ENCODE results near the gene ADK. TPM values are rescaled to one million over a fixed set of nuclear protein-coding genes. Genes with fewer than 3 reads are reported as not detected.
"Not testable (repeated sequence)": the region's sequence is repeated elsewhere in the genome, so short reads cannot be mapped to it uniquely, and the experiment has no call there.

ADK gene
- total RNA-seq, 1 experiment from 2014 or later: 159 TPM

DNA sequence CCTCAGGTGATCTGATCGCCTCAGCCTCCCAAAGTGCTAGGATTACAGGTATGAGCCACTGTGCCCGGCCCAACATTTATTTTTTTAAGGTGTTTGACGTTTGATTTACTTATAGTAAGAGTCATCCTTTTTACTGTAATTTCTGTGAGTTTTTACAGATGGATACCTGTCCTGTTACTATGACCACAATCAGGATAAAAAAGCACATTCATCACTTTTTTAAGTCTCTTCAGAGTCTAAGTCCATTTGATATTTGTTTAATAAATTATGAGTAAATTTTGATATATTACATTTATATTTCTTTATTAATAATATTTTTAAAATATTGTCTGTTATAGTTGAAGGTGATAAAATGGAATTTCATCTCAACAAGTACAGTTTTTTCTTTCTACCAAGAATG lies 374.9 kb downstream of the ADK start:
- TF ChIP-seq EZH2 (IDR thresholded peaks at IDR 0.05; ENCODE audit: low read depth) (no peak), CTCF (conservative IDR thresholded peaks at IDR 0.05) (no peak)
- no TSS peak for BruUV-seq (replicated peaks)

DNA sequence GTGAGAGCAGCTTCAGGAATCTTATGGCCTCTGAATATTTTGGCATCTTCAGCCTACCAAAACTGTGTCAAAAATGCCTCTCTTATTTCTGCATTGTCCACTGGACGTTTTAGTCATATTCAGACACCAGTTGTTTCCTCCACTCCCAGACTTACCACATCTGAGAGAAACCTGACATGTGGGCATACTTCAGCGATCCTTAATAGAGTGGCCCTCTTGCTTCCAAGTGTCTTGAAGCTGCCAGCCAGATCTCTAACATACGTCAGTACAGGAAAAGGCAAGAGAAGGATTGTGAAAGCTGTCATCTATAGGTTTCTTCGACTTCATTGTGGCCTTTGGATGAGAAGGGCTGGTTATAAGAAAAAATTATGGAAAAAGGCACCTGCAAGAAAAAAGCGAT lies 376.6 kb downstream of the ADK start:
- H3K9me2 ChIP-seq (ENCODE audit: insufficient read depth); BruUV-seq (replicated peaks); H4K20me1 ChIP-seq (ENCODE audit: insufficient read depth); H3K36me3 ChIP-seq (ENCODE audit: low read depth); H3K4me1 ChIP-seq (replicated peaks; ENCODE audit: insufficient read depth); H3K79me2 ChIP-seq (ENCODE audit: low read depth); intact Hi-C loops (cut with micrococcal nuclease; ENCODE audit: unreplicated experiment); H3F3A ChIP-seq (ENCODE audit: insufficient read depth, low read depth); H2AFZ ChIP-seq; H3K27ac ChIP-seq; H3K9me3 ChIP-seq (ENCODE audit: insufficient read depth, low read depth); H3K4me3 ChIP-seq; DNase-seq; H3K4me2 ChIP-seq; H3K27me3 ChIP-seq (ENCODE audit: insufficient read depth, low read depth): not testable (repeated sequence)
- ChIA-PET CTCF (interaction anchor here (0.6 to 0.7 kb wide), 2 partner anchors 14 to 551 kb away, joined by 3 to 4 read pairs; no protein-coding TSS in a partner anchor), POLR2A (ENCODE audit: unreplicated experiment) (interaction anchor here (0.6 kb wide), 1 partner anchor 49 kb away, joined by 3 read pairs; no protein-coding TSS in a partner anchor)

More for the DNA sequence above, 374.9 kb downstream of the ADK start:
- Histone ChIP-seq H3K27me3 (ENCODE audit: insufficient read depth, low read depth) (no peaks in the 10 kb centered on the region), H3K9me2 (ENCODE audit: insufficient read depth) (no peaks in the 10 kb centered on the region), H3K36me3 (ENCODE audit: low read depth) (no peaks in the 10 kb centered on the region), H3K4me2 (no peak overlapping the region), H3F3A (ENCODE audit: insufficient read depth, low read depth) (no peaks in the 10 kb centered on the region), H3K79me2 (ENCODE audit: low read depth) (no peaks in the 10 kb centered on the region), H2AFZ (no peak overlapping the region), H4K20me1 (ENCODE audit: insufficient read depth) (no peaks in the 10 kb centered on the region), H3K9me3 (ENCODE audit: insufficient read depth, low read depth) (no peaks in the 10 kb centered on the region), H3K4me3 (no peak overlapping the region), H3K4me1 (replicated peaks; ENCODE audit: insufficient read depth) (no peaks in the 10 kb centered on the region), H3K27ac (no peak overlapping the region)
- ChIA-PET CTCF (no interaction called here), POLR2A (ENCODE audit: unreplicated experiment) (no interaction called here)
- no peak for DNase-seq
- intact Hi-C loops (cut with micrococcal nuclease; ENCODE audit: unreplicated experiment): no loop called here

DNA sequence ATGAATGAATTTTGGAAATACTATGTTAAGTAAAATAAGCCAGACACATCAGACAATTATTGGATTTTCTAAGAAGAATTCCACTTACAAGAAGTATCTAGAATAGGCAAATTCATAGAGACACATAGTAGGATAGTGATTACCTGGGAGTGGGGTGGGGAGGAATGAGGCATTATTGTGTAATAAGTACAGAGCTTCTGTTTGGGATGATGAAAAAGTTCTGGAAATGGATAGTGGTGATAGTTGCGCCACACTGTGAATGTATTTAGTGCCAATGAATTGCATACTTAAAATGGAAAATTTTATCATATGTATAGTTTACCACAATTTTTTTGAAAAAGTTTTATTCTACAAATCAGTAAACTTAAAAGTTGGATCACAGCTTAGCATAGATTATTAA lies 378.2 kb downstream of the ADK start:
- intact Hi-C loops (cut with micrococcal nuclease; ENCODE audit: unreplicated experiment): loop anchor here (1.0 kb wide), 1 partner anchor 27 kb away; no protein-coding TSS in a partner anchor
- TF ChIP-seq EZH2 (IDR thresholded peaks at IDR 0.05; ENCODE audit: low read depth) (no peak), CTCF (conservative IDR thresholded peaks at IDR 0.05) (no peak)
- DNase-seq: no peak

DNA sequence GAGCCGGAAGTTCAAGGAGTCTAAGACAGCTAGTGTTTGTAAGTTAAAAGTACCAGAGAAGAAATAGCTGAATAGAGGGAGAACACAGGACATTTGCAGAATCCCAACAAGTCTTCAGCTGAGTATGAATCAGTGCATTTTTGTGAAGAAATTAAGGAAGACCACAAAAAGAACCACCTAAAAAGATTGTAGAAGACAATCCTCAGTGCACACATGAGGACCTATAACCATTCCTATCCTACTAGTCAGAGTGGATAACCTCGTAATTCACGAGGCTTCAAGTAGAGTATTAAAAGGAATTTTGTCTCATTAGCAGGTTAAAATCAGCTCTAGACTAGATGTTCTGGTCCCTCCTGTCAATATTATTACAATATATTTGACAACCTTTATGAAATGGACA lies 380.0 kb downstream of the ADK start:
- no peak for DNase-seq
- Histone ChIP-seq H3K4me3 (no peak overlapping the region), H2AFZ (no peak overlapping the region), H3F3A (ENCODE audit: insufficient read depth, low read depth) (0 out of 2 replicates have a peak, but pooled peaks cover 4% of the 10 kb centered on the region), H3K36me3 (ENCODE audit: low read depth) (no peaks in the 10 kb centered on the region), H3K27me3 (ENCODE audit: insufficient read depth, low read depth) (no peaks in the 10 kb centered on the region), H4K20me1 (ENCODE audit: insufficient read depth) (no peaks in the 10 kb centered on the region), H3K9me2 (ENCODE audit: insufficient read depth) (no peaks in the 10 kb centered on the region), H3K79me2 (ENCODE audit: low read depth) (no peaks in the 10 kb centered on the region), H3K9me3 (ENCODE audit: insufficient read depth, low read depth) (no peaks in the 10 kb centered on the region), H3K4me2 (no peak overlapping the region), H3K4me1 (replicated peaks; ENCODE audit: insufficient read depth) (no peaks in the 10 kb centered on the region), H3K27ac (no peak overlapping the region)
- TF ChIP-seq EZH2 (IDR thresholded peaks at IDR 0.05; ENCODE audit: low read depth) (no peak), CTCF (conservative IDR thresholded peaks at IDR 0.05) (no peak)
- ChIA-PET POLR2A (ENCODE audit: unreplicated experiment) (no interaction called here), CTCF (no interaction called here)
- intact Hi-C loops (cut with micrococcal nuclease; ENCODE audit: unreplicated experiment): no loop called here
- no TSS peak for BruUV-seq (replicated peaks)

More for the DNA sequence above, 378.2 kb downstream of the ADK start:
- ChIA-PET CTCF (no interaction called here), POLR2A (ENCODE audit: unreplicated experiment) (no interaction called here)
- Histone ChIP-seq H3K4me2 (no peak overlapping the region), H3F3A (ENCODE audit: insufficient read depth, low read depth) (no peaks in the 10 kb centered on the region), H2AFZ (no peak overlapping the region), H3K27me3 (ENCODE audit: insufficient read depth, low read depth) (no peaks in the 10 kb centered on the region), H3K4me1 (replicated peaks; ENCODE audit: insufficient read depth) (no peaks in the 10 kb centered on the region), H3K9me2 (ENCODE audit: insufficient read depth) (no peaks in the 10 kb centered on the region), H3K79me2 (ENCODE audit: low read depth) (no peaks in the 10 kb centered on the region), H3K36me3 (ENCODE audit: low read depth) (no peaks in the 10 kb centered on the region), H3K9me3 (ENCODE audit: insufficient read depth, low read depth) (no peaks in the 10 kb centered on the region), H4K20me1 (ENCODE audit: insufficient read depth) (no peaks in the 10 kb centered on the region), H3K4me3 (no peak overlapping the region), H3K27ac (no peak overlapping the region)
- BruUV-seq (replicated peaks): no TSS peak
